CD8-positive, alpha-beta memory T cell (primary cell): ENCODE data around the gene ARHGAP35. TPM values are rescaled to one million over a fixed set of nuclear protein-coding genes. Genes with fewer than 3 reads are reported as not detected.
"Not testable (repeated sequence)": the region's sequence is repeated elsewhere in the genome, so short reads cannot be mapped to it uniquely, and the experiment has no call there.

Source experiments
- CTCF ChIA-PET: fragments of 350-600 bp; sonication (Branson Sonifier 250); formaldehyde crosslinking; loops from one replicate; lab custom pipeline; 2021; ENCODE audit warnings: antibody characterized with exemption; lab: Charles Lee
- POLR2A ChIA-PET: fragments of 350-600 bp; sonication (Branson Sonifier 250); formaldehyde crosslinking; loops from one replicate; lab custom pipeline; 2021; ENCODE audit warnings: antibody characterized with exemption; lab: Charles Lee
- DNase-seq, 5 donors: peaks; one replicate each; pipeline versions ENCODE4 v3.0.0 to v3.0.0-alpha.2; 2020 to 2022; ENCODE audit warnings: mixed read lengths in 1 of 5
- H3K27ac ChIP-seq: one replicate; pipeline ENCODE4 v1.7.0; 2013; ENCODE audit warnings: low read depth, mild to moderate bottlenecking, low read length, moderate library complexity
- H3K27me3 ChIP-seq: 2 replicates; pipeline ENCODE4 v1.7.0; 2013; ENCODE audit warnings: low read length, mild to moderate bottlenecking; ENCODE audit not compliant: insufficient read depth, poor library complexity, severe bottlenecking
- H3K36me3 ChIP-seq: 2 replicates; pipeline ENCODE4 v1.7.0; 2013; ENCODE audit warnings: mild to moderate bottlenecking, low read length, moderate library complexity; ENCODE audit not compliant: insufficient read depth
- H3K4me1 ChIP-seq: 2 replicates; pipeline ENCODE4 v1.7.0; 2013; ENCODE audit warnings: mild to moderate bottlenecking, low read length, moderate library complexity; ENCODE audit not compliant: insufficient read depth
- H3K4me3 ChIP-seq: 2 replicates; pipeline ENCODE4 v1.7.0; 2013; ENCODE audit warnings: mild to moderate bottlenecking, low read length
- H3K9me3 ChIP-seq: 2 replicates; pipeline ENCODE4 v1.7.0; 2013; ENCODE audit warnings: mild to moderate bottlenecking, low read length
- H3K27ac Mint-ChIP-seq, 8 donors: one replicate each; pipeline ENCODE4 v1.8.0; 2020 to 2021; ENCODE audit warnings: mixed read lengths in 8 of 8, mild to moderate bottlenecking in 6 of 8, inconsistent platforms in 3 of 8, moderate library complexity in 3 of 8
- H3K27me3 Mint-ChIP-seq, 2 donors: one replicate each; pipeline ENCODE4 v1.8.0; 2020 to 2021; ENCODE audit warnings: mixed read lengths in 2 of 2, mild to moderate bottlenecking in 1 of 2, moderate library complexity in 1 of 2
- H3K36me3 Mint-ChIP-seq, 3 donors: one replicate each; pipeline ENCODE4 v1.8.0; 2020 to 2021; ENCODE audit warnings: mixed read lengths in 3 of 3, inconsistent platforms in 1 of 3, mild to moderate bottlenecking in 1 of 3
- H3K4me1 Mint-ChIP-seq, 3 donors: one replicate each; pipeline ENCODE4 v1.8.0; 2020 to 2021; ENCODE audit warnings: mixed read lengths in 3 of 3, inconsistent platforms in 1 of 3, mild to moderate bottlenecking in 1 of 3
- H3K4me3 Mint-ChIP-seq, 7 donors: one replicate each; pipeline ENCODE4 v1.8.0; 2020 to 2021; ENCODE audit warnings: mixed read lengths in 7 of 7, mild to moderate bottlenecking in 6 of 7, moderate library complexity in 4 of 7, inconsistent platforms in 2 of 7
- H3K9me3 Mint-ChIP-seq, 5 donors: one replicate each; pipeline ENCODE4 v1.8.0; 2020 to 2022; ENCODE audit warnings: mixed read lengths in 5 of 5, mild to moderate bottlenecking in 3 of 5, moderate library complexity in 2 of 5, inconsistent platforms in 1 of 5
- polyA plus RNA-seq: library from polyadenylated mRNA; unstranded; fragments of 300-500 nt; fragmentation: Illumina TruSeq; gene quantifications from one replicate; pipeline ENCODE4 v1.2.3, GENCODE V29; 2021
- total RNA-seq, 2 experiments: library from RNA; stranded (reverse); gene quantifications; one replicate each; pipeline ENCODE4 v1.2.3, GENCODE V29; 2021

ARHGAP35 gene
- total and polyA plus RNA-seq, 3 experiments from 2014 or later: 12.2 to 27.3 (median 26.7) TPM

GRCh38 chr19:46847528-46847927 is 13.3 kb upstream of the ARHGAP35 start:
- Mint-ChIP-seq H3K9me3 (no peaks in the 10 kb centered on the region), H3K27me3 (peaks cover 0 to 1% of the 10 kb centered on the region in 2 donors), H3K27ac (peak overlapping the region in 1 of 8 donors; percentile 14), H3K4me3 (peak overlapping the region in 2 of 7 donors; percentile 26 to 44), H3K36me3 (peaks cover 0 to 33% (median 9%) of the 10 kb centered on the region in 3 donors), H3K4me1 (peaks cover 16 to 25% (median 25%) of the 10 kb centered on the region in 3 donors)
- peaks cover 13% of the 10 kb centered on the region for H3K4me1 ChIP-seq
- H3K36me3 ChIP-seq: no peaks in the 10 kb centered on the region
- no peaks in the 10 kb centered on the region for H3K9me3 ChIP-seq
- no peak for DNase-seq
- ChIA-PET CTCF (interaction anchor here (0.6 to 2.0 kb wide), 3 partner anchors 13 to 90 kb away, joined by 3 to 7 read pairs (median 4); partner anchors contain the start of gene ARHGAP35), POLR2A (no interaction called here)
- no peak overlapping the region for H3K4me3 ChIP-seq
- H3K27me3 ChIP-seq: no peaks in the 10 kb centered on the region
- no peak overlapping the region for H3K27ac ChIP-seq

GRCh38 chr19:46848389-46848788 is 12.4 kb upstream of the ARHGAP35 start:
- H3K36me3 Mint-ChIP-seq: peaks cover 0 to 25% (median 9%) of the 10 kb centered on the region in 3 donors
- peaks cover 13% of the 10 kb centered on the region for H3K4me1 ChIP-seq

GRCh38 chr19:46849610-46850009 is 11.2 kb upstream of the ARHGAP35 start:
- Histone ChIP-seq H3K9me3 (no peaks in the 10 kb centered on the region), H3K4me1 (peaks cover 13% of the 10 kb centered on the region), H3K36me3 (no peaks in the 10 kb centered on the region), H3K4me3 (peak overlapping the region; percentile 86), H3K27ac (peak overlapping the region; percentile 71), H3K27me3 (no peaks in the 10 kb centered on the region)
- ChIA-PET POLR2A (no interaction called here), CTCF (interaction anchor here (1.8 kb wide), 1 partner anchor 104 kb away, joined by 4 read pairs; no protein-coding TSS in a partner anchor)
- no peaks in the 10 kb centered on the region for H3K9me3 Mint-ChIP-seq
- H3K27me3 Mint-ChIP-seq: peaks cover 0 to 1% of the 10 kb centered on the region in 2 donors
- peaks cover 16 to 25% (median 25%) of the 10 kb centered on the region in 3 donors for H3K4me1 Mint-ChIP-seq
- H3K36me3 Mint-ChIP-seq: peaks cover 0 to 17% (median 7%) of the 10 kb centered on the region in 3 donors
- peak overlapping the region; percentile 86 to 95 (median 93) for H3K4me3 Mint-ChIP-seq
- DNase-seq: no peak
- H3K27ac Mint-ChIP-seq: peak overlapping the region in 7 of 8 donors; percentile 54 to 98 (median 91)

More at GRCh38 chr19:46848389-46848788, 12.4 kb upstream of the ARHGAP35 start:
- H3K27ac Mint-ChIP-seq: peak overlapping the region in 1 of 8 donors; percentile 27
- no peaks in the 10 kb centered on the region for H3K27me3 ChIP-seq
- peaks cover 0 to 1% of the 10 kb centered on the region in 2 donors for H3K27me3 Mint-ChIP-seq
- no peak overlapping the region for H3K27ac ChIP-seq
- no peak for DNase-seq
- ChIA-PET CTCF (interaction anchor here (1.5 kb wide), 1 partner anchor 12 kb away, joined by 4 read pairs; the partner anchor contains the start of gene ARHGAP35), POLR2A (no interaction called here)
- no peaks in the 10 kb centered on the region for H3K9me3 Mint-ChIP-seq
- H3K4me3 ChIP-seq: no peak overlapping the region
- H3K4me3 Mint-ChIP-seq: peak overlapping the region in 1 of 7 donors; percentile 30
- no peaks in the 10 kb centered on the region for H3K36me3 ChIP-seq
- H3K4me1 Mint-ChIP-seq: peaks cover 16 to 25% (median 25%) of the 10 kb centered on the region in 3 donors
- H3K9me3 ChIP-seq: no peaks in the 10 kb centered on the region

- H3K4me3 ChIP-seq: peak within 1 kb of the TSS; percentile 86
Measured at GRCh38 chr19:46850228-46851203, 10.3 kb upstream of the ARHGAP35 start, which contains the start of gene AP2S1. AP2S1 (minus strand) TSS chr19:46850846; CDS start chr19:46850766, 80 bp downstream.

GRCh38 chr19:46852830-46853229 is 8.0 kb upstream of the ARHGAP35 start:
- H3K27ac Mint-ChIP-seq: peak overlapping the region in 2 of 8 donors; percentile 20 to 60
- H3K27me3 Mint-ChIP-seq: peaks cover 0 to 3% of the 10 kb centered on the region in 2 donors
- no peaks in the 10 kb centered on the region for H3K36me3 ChIP-seq
- H3K4me3 ChIP-seq: no peak overlapping the region
- peaks cover 0 to 3% (median under 1%) of the 10 kb centered on the region in 3 donors for H3K36me3 Mint-ChIP-seq
- H3K4me3 Mint-ChIP-seq: no peak overlapping the region
- H3K27me3 ChIP-seq: no peaks in the 10 kb centered on the region
- no peak overlapping the region for H3K27ac ChIP-seq
- no peaks in the 10 kb centered on the region for H3K9me3 Mint-ChIP-seq
- H3K4me1 Mint-ChIP-seq: peaks cover 28 to 35% (median 31%) of the 10 kb centered on the region in 3 donors
- no peaks in the 10 kb centered on the region for H3K9me3 ChIP-seq
- no peak for DNase-seq
- H3K4me1 ChIP-seq: peaks cover 26% of the 10 kb centered on the region
- CTCF ChIA-PET: interaction anchor here (1.4 kb wide), 1 partner anchor 138 kb away, joined by 3 read pairs; no protein-coding TSS in a partner anchor
- POLR2A ChIA-PET: interaction anchor here (0.9 kb wide), 1 partner anchor 9 kb away, joined by 15 read pairs; no protein-coding TSS in a partner anchor

More at GRCh38 chr19:46850228-46851203, 10.3 kb upstream of the ARHGAP35 start, which contains the start of gene AP2S1:
- CTCF ChIA-PET: interaction anchor here (0.7 to 2.4 kb wide), 5 partner anchors 10 to 394 kb away, joined by 3 to 15 read pairs (median 4); no protein-coding TSS in a partner anchor
- Mint-ChIP-seq H3K27ac (peak within 1 kb of the TSS; percentile 54 to 98 (median 90)), H3K4me1 (peaks cover 19 to 27% (median 25%) of the 10 kb centered on the region in 3 donors), H3K4me3 (peak within 1 kb of the TSS; percentile 86 to 95 (median 93)), H3K36me3 (peaks cover 0 to 15% (median 7%) of the 10 kb centered on the region in 3 donors), H3K27me3 (peaks cover 0 to 1% of the 10 kb centered on the region in 2 donors), H3K9me3 (no peaks in the 10 kb centered on the region)
- peaks cover 13% of the 10 kb centered on the region for H3K4me1 ChIP-seq
- H3K27ac ChIP-seq: peak within 1 kb of the TSS; percentile 71
- H3K27me3 ChIP-seq: no peaks in the 10 kb centered on the region
- DNase-seq: peak; percentile 84 to 96 (median 93)
- POLR2A ChIA-PET: interaction anchor here (0.6 to 1.0 kb wide), 2 partner anchors 10 to 352 kb away, joined by 3 to 4 read pairs; no protein-coding TSS in a partner anchor
- no peaks in the 10 kb centered on the region for H3K9me3 ChIP-seq
- H3K36me3 ChIP-seq: no peaks in the 10 kb centered on the region

- not testable (repeated sequence) for DNase-seq
Measured at GRCh38 chr19:46854698-46855097, 6.1 kb upstream of the ARHGAP35 start.

More at GRCh38 chr19:46854698-46855097, 6.1 kb upstream of the ARHGAP35 start:
- H3K4me3 ChIP-seq, H3K27ac ChIP-seq, H3K36me3 Mint-ChIP-seq, H3K27me3 ChIP-seq, H3K36me3 ChIP-seq, H3K27me3 Mint-ChIP-seq, H3K9me3 Mint-ChIP-seq, H3K9me3 ChIP-seq, POLR2A ChIA-PET, H3K4me3 Mint-ChIP-seq: not testable (repeated sequence)
- H3K4me1 ChIP-seq: peaks cover 22% of the 10 kb centered on the region
- Mint-ChIP-seq H3K27ac (peak overlapping the region in 1 of 8 donors; percentile 61), H3K4me1 (peaks cover 25 to 29% (median 27%) of the 10 kb centered on the region in 3 donors)
- CTCF ChIA-PET: interaction anchor here (1.1 to 8.1 kb wide), 3 partner anchors 97 to 182 kb away, joined by 3 to 50 read pairs (median 3); no protein-coding TSS in a partner anchor
